ENCODE measurements around the gene GALNT11. TPM values are rescaled to one million over a fixed set of nuclear protein-coding genes. Genes with fewer than 3 reads are reported as not detected.

Gene GALNT11
- total and polyA plus RNA-seq, 9 donors = 20.1 to 57.6 (median 34.3) TPM

GRCh38 chr7:151999424-152000090 is 25.9 kb upstream of the GALNT11 start:
- no peaks in the 10 kb centered on the region for H3K36me3 ChIP-seq
- H3K4me1 ChIP-seq (ENCODE audit: insufficient read depth) = no peaks in the 10 kb centered on the region
- intact Hi-C loops (cut with DNase I) = no loop called here
- DNase-seq = no peak
- H3K27ac ChIP-seq = no peak overlapping the region
- 21 to 28% (median 22%) methylated on average over 6 of the region's 6 CpGs for WGBS, 3 donors
- no peak overlapping the region for H3K4me3 ChIP-seq
- TF ChIP-seq EP300 (IDR thresholded peaks at IDR 0.05) (no peak), POLR2A (IDR thresholded peaks at IDR 0.05) (no peak), CTCF (IDR thresholded peaks at IDR 0.05) (no peak)
- no peaks in the 10 kb centered on the region for H3K9me3 ChIP-seq
- H3K27me3 ChIP-seq = no peaks in the 10 kb centered on the region

- TF ChIP-seq CTCF (IDR thresholded peaks at IDR 0.05) = no peak
- no peak for TF ChIP-seq EP300 (IDR thresholded peaks at IDR 0.05)
- no peak for TF ChIP-seq POLR2A (IDR thresholded peaks at IDR 0.05)
- no peaks in the 10 kb centered on the region for H3K9me3 ChIP-seq
- no peak overlapping the region for H3K4me3 ChIP-seq
- intact Hi-C loops (cut with DNase I) = no loop called here
- no peaks in the 10 kb centered on the region for H3K36me3 ChIP-seq
- no peak for DNase-seq
- WGBS, 3 donors = 82 to 89% (median 83%) methylated on average over 1 of the region's 1 CpG
- no peaks in the 10 kb centered on the region for H3K4me1 ChIP-seq (ENCODE audit: insufficient read depth)
- no peaks in the 10 kb centered on the region for H3K27me3 ChIP-seq
- H3K27ac ChIP-seq = no peak overlapping the region
These were observed 25.3 kb upstream of the GALNT11 start for GRCh38 chr7:152000191-152000590.

- intact Hi-C loops (cut with DNase I) = no loop called here
- 37 to 56% (median 38%) methylated on average over 6 of the region's 6 CpGs for WGBS, 3 donors
These were observed 19.1 kb upstream of the GALNT11 start for GRCh38 chr7:152006336-152006735.

GRCh38 chr7:152011860-152012259 is 13.6 kb upstream of the GALNT11 start:
- Histone ChIP-seq H3K4me1 (ENCODE audit: insufficient read depth) (no peaks in the 10 kb centered on the region), H3K36me3 (no peaks in the 10 kb centered on the region), H3K27me3 (no peaks in the 10 kb centered on the region), H3K9me3 (no peaks in the 10 kb centered on the region), H3K4me3 (no peak overlapping the region), H3K27ac (no peak overlapping the region)
- intact Hi-C loops (cut with DNase I) = no loop called here
- DNase-seq = no peak
- 70 to 78% (median 73%) methylated on average over 3 of the region's 3 CpGs for WGBS, 3 donors
- TF ChIP-seq POLR2A (IDR thresholded peaks at IDR 0.05) (no peak), CTCF (IDR thresholded peaks at IDR 0.05) (no peak), EP300 (IDR thresholded peaks at IDR 0.05) (no peak)

More at GRCh38 chr7:152006336-152006735, 19.1 kb upstream of the GALNT11 start:
- no peak for DNase-seq
- no peak overlapping the region for H3K4me3 ChIP-seq
- no peaks in the 10 kb centered on the region for H3K4me1 ChIP-seq (ENCODE audit: insufficient read depth)
- no peak overlapping the region for H3K27ac ChIP-seq
- no peaks in the 10 kb centered on the region for H3K9me3 ChIP-seq
- H3K27me3 ChIP-seq = no peaks in the 10 kb centered on the region
- H3K36me3 ChIP-seq = no peaks in the 10 kb centered on the region
- no peak for TF ChIP-seq EP300 (IDR thresholded peaks at IDR 0.05)
- TF ChIP-seq POLR2A (IDR thresholded peaks at IDR 0.05) = no peak
- no peak for TF ChIP-seq CTCF (IDR thresholded peaks at IDR 0.05)
